HepG2 (cell line): ENCODE measurements around the gene ZDHHC24. TPM values are rescaled to one million over a fixed set of nuclear protein-coding genes. Genes with fewer than 3 reads are reported as not detected.
A peak's percentile ranks its signal among the peaks of the same experiment; 100 is the strongest.

Source experiments
- ATF2 ChIP-seq: sonication (generic); formaldehyde crosslinking; IDR thresholded peaks from 2 replicates; pipeline ENCODE4 v1.4.0; 2020; ENCODE audit warnings: missing genetic modification reagents
- CREBL2 ChIP-seq: sonication (generic); formaldehyde crosslinking; IDR thresholded peaks from 2 replicates; pipeline ENCODE4 v1.8.1; 2023; ENCODE audit warnings: missing genetic modification reagents, mild to moderate bottlenecking, borderline replicate concordance
- FOXO4 ChIP-seq: sonication (generic); formaldehyde crosslinking; conservative IDR thresholded peaks from 2 replicates; pipeline ENCODE4 v1.8.1; 2023; ENCODE audit warnings: missing genetic modification reagents
- IKZF1 ChIP-seq: fragments of 450-650 bp; IDR thresholded peaks from 2 replicates; pipeline ENCODE4 v1.7.1; 2016
- IRF2 ChIP-seq: IDR thresholded peaks from 2 replicates; pipeline ENCODE4 v1.6.1; 2018; ENCODE audit warnings: missing genetic modification reagents, missing compliant biosample characterization
- MAX ChIP-seq: IDR thresholded peaks from 2 replicates; pipeline ENCODE4 v1.6.1; 2012; ENCODE audit warnings: inconsistent platforms
- MEIS1 ChIP-seq: sonication (generic); formaldehyde crosslinking; IDR thresholded peaks from 2 replicates; pipeline ENCODE4 v1.9.0; 2021; ENCODE audit warnings: mild to moderate bottlenecking, missing genetic modification reagents, moderate library complexity, borderline replicate concordance
- MTF2 ChIP-seq: sonication (generic); formaldehyde crosslinking; IDR thresholded peaks from 2 replicates; pipeline ENCODE4 v1.5.0; 2020; ENCODE audit warnings: missing genetic modification reagents, borderline replicate concordance
- MZF1 ChIP-seq: sonication (generic); formaldehyde crosslinking; IDR thresholded peaks from 2 replicates; pipeline ENCODE4 v1.8.1; 2023; ENCODE audit warnings: mild to moderate bottlenecking, missing genetic modification reagents, borderline replicate concordance
- PRDM10 ChIP-seq: sonication (generic); formaldehyde crosslinking; IDR thresholded peaks from 2 replicates; pipeline ENCODE4 v1.4.0; 2020; ENCODE audit warnings: low read depth, missing genetic modification reagents
- PRDM15 ChIP-seq: sonication (generic); formaldehyde crosslinking; IDR thresholded peaks from 2 replicates; pipeline ENCODE4 v1.4.0; 2020; ENCODE audit warnings: missing genetic modification reagents
- SALL2 ChIP-seq: sonication (generic); formaldehyde crosslinking; IDR thresholded peaks from 2 replicates; pipeline ENCODE4 v1.8.1; 2023; ENCODE audit warnings: mild to moderate bottlenecking, missing genetic modification reagents, inconsistent platforms
- ZNF333 ChIP-seq: sonication (generic); formaldehyde crosslinking; IDR thresholded peaks from 2 replicates; pipeline ENCODE4 v1.4.0; 2020; ENCODE audit warnings: mild to moderate bottlenecking, missing genetic modification reagents, borderline replicate concordance
- ZNF770 ChIP-seq: sonication (generic); formaldehyde crosslinking; IDR thresholded peaks from 2 replicates; pipeline ENCODE4 v1.5.0; 2020; ENCODE audit warnings: mild to moderate bottlenecking, missing genetic modification reagents
- polyA plus RNA-seq, 8 experiments: library from polyadenylated mRNA; depleted of rRNA in 3 of 8; stranded (reverse) in 7 of 8; unstranded in 1 of 8; fragments of >200 nt; fragmentation: Illumina TruSeq in 4 of 8; extraction: Trizol in 4 of 8; gene quantifications; 2 replicates each; pipeline versions ENCODE4 v1.2.1 to v1.2.3, GENCODE V29; 2011 to 2016; ENCODE audit warnings: low read depth in 4 of 8, missing spikeins in 1 of 8, mixed read lengths in 1 of 8; ENCODE audit not compliant: insufficient read depth in 1 of 8
- total RNA-seq, 5 experiments: library from RNA; depleted of rRNA; stranded (reverse); fragments of >200 nt; fragmentation: Illumina TruSeq; extraction: Trizol; gene quantifications; 2 replicates each; pipeline ENCODE4 v1.2.3, GENCODE V29; 2016; ENCODE audit warnings: low read depth in 1 of 5

ZDHHC24 gene
- total and polyA plus RNA-seq, 2 of the 13 experiments (the other 11 are each of a cell fraction or from before 2014, with no cell fraction given) = 4.3 TPM

- TF ChIP-seq MEIS1 (no peak), MAX (peak; percentile 76), SALL2 (no peak; the same call in 1 of the 2 replicates), FOXO4 (CRISPR knock-in tag) (no peak), IRF2 (CRISPR knock-in tag) (peak; percentile 75), PRDM10 (0 out of 2 replicates have a peak, but pooled peaks have one; percentile 42), ATF2 (CRISPR knock-in tag) (no peak; the same call in 1 of the 2 replicates), MZF1 (no peak), CREBL2 (no peak), IKZF1 (no peak), PRDM15 (no peak), ZNF770 (CRISPR knock-in tag) (0 out of 2 replicates have a peak, but pooled peaks have one; percentile 40), MTF2 (no peak), ZNF333 (no peak)
Observed at GRCh38 chr11:66510271-66510989, 35.4 kb downstream of the ZDHHC24 start, which contains the start of gene BBS1 (continued).
